Stimulated activated CD4-positive, alpha-beta T cell treated with anti-CD3 and anti-CD28 coated beads, Interleukin-15, amount 100 ng/mL, for 24 hours (primary cell): ENCODE results near the gene TTLL9.

Experiments used
- DNase-seq: peaks from one replicate; pipeline ENCODE4 v3.0.0-alpha.2; 2020

The TTLL9 gene

DNA sequence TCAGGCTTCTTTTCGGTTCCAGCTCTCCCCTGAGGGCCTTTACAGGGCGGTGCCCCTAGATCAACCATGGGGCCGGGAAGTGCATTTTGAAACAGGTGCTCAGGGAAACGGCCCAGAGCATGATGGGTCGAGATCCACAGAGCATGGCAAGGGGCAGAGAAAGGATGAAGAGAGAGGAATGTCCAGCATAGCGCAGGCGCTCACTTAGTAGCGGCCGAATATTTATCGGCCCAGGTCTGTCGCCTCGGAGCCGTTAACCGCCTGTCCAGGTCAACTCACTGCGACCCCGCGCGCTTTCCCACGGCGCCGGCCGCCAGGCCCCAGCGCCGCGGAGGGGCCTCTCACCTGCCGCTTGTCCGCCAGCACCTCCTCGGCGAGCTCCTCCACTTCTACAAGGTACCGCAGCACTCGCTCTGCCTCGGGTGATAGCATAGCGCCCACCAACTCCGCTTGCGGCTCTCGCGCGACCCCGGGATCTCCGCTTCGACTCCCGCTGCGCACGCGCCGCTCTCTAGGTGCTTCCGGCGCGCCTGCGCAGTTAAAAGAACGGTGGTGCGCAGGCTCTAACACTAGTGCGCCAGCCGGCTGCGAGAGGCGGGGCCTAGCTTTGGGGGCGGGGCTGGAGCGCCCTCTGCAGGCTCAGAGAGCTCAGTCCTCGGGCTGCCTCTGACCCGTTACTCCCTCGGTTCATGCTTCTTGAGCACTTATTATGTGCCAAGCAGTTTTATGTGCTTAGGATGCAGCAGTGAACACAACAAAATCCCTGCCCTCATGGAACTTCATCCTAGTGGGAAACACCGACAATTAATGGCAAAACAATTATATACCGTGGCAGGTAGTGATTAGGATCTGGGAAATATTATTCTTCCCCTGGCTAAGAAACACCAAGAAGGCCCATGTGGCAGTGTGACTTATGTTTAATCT is 81.4 kb downstream of the TTLL9 start, which contains the start of gene PDRG1:
TSS of gene PDRG1 (minus strand) at position 517 of the 924 bp plus-strand sequence. CDS start at position 432, 85 bp downstream.
- peak; percentile 98 for DNase-seq

GRCh38 chr20:31953556-31954148 is 83.2 kb downstream of the TTLL9 start:
- no peak for DNase-seq

DNA sequence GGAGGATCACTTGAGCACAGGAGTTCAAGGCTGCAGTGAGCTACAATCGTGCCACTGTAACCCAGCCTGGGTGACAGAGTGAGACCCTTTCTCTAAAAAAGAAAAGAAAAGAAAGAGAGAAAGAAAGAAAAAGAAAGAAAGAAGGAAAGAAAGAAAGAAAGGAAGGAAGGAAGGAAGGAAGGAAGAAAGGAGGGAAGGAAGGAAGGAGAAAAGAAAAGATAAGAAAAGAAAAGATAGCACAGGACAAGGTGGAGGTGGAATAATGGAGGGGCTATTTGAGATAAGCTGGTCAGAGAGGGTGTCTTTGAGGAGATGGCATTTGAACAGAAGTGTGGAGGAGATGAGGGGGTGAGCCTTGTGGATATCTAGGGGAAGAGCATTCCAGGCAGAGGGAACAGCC is 84.1 kb downstream of the TTLL9 start:
- DNase-seq: no peak

GRCh38 chr20:31956556-31957526 is 86.4 kb downstream of the TTLL9 start:
- no peak for DNase-seq

GRCh38 chr20:31962761-31963160 is 92.3 kb downstream of the TTLL9 start:
- DNase-seq: no peak

GRCh38 chr20:31963889-31964288 is 93.5 kb downstream of the TTLL9 start:
- DNase-seq: no peak

DNA sequence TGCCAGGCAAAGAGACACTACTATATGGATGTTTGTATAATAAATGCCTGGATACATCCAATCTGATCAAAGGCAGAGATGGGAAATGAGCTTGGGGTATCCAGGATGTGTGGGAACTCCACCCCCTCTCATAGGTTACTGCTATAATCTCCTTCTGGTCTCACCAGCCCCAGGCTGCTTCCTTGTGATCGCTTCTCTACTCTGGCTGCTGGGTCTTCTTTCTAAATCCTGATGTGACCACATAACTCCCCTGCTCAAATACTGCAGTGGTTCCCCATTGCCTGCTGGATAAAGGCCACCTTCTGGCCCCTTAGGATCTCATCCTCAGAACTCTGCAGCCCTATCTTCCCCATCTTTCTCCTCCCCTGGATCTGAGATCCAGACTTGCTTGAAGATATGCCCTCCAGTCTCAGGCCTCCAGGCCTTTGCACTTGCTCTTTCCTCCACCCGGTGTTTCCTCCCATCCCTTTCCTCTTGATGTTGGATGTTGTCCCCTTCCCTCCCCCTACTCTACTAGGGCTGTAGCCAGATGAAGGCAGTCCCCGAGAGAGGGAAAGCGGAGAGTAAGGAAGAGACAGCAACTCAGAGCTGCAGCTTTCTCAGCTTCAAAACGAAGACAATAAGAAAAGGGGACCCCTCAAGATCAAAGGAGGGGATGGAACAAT is 96.7 kb downstream of the TTLL9 start:
- DNase-seq: no peak

GRCh38 chr20:31967830-31968249 is 97.4 kb downstream of the TTLL9 start, which contains the start of gene XKR7:
XKR7 (plus strand) TSS chr20:31968151; CDS start chr20:31968176, 25 bp downstream.
- DNase-seq: peak; percentile 28

GRCh38 chr20:31968291-31969126 is 98.1 kb downstream of the TTLL9 start:
- peak; percentile 83 for DNase-seq

DNA sequence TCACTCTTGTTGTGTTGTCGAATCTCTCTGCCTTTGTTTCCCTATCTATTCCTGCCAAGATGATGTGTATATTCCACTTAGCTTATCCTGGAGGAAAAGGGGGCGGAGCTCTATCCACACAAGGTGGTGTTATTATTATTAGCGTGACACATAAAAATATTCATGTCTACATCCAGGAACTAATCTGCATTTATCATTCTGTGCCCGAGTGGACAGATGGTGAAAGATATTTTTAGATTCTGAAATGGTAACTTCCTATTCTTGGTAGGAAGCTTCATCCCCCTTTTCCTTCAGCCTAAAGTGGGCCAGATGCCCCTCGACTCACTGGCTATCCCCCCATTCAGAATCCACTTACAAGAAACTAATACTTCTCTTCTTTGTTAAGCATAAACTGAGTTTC is 99.6 kb downstream of the TTLL9 start:
- no peak for DNase-seq

DNA sequence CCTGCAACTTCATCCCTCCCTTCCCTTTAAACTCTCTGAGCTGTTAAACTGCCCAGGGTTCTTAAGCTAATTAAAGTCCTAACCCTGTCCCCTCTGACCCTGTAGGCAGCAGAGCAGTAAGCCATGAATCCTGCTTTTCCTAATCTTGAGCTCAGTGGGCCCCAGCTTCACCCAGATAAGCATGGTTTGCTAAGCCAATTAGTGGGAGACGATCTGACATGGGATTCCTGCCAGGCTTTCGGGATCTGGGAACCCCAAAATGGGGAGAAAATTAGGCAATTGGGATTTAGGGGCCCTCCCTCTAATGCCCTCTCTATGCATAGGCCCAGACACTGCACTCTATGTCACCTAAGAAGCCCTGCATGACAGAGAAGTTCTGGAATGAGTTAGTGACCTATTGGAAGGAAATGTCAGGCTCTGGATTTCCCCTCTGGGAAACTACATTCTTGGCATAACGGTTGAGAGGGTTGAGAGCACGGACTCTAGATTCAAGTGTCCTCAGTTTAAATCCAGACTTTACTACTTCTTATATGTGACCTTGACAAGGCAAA is 102.1 kb downstream of the TTLL9 start:
- DNase-seq: no peak

DNA sequence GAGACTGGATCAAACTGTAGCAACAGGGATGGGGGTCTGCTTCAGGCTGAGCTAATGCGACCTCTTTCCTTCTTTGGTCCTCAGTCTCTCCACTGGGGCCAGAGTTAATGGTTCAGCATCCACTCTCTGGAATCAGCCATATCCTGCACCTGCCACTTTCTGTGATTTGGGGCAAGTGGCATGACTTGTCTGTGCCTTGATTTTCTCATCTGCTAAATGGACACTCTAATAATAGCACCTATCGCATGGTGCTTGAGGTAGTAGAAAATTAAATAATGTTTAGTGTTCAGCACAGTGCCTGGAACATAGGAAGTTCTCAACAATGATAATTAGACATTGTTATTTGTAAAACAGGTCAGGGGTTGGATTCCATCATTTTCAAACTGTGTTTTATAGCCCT is 103.9 kb downstream of the TTLL9 start:
- no peak for DNase-seq

DNA sequence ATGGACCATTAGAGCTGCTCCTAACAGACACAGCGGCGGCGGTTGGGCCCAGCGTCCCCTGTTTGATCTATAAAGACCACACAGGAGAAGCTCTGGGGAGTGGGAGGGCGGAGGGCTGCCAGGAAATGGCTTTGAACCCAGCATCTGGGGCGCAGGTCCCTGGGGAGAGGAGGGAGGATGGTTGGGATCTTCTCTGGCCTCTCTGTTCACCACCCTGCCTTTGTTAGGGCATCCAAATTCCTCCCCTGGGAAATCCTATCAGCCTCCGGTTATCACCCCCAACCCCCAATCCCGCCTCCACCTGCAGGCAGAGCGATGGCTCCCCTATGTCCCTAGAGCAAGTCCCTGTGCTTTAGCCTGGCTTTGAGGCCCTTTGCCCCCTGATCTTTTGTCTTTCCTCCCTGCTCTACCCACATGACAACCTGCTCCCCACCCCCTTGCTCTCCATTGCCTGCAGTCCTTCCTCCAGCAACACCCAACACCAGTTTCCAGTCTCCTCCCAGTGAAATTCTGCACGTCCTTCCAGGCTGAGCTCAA is 104.6 kb downstream of the TTLL9 start:
- DNase-seq: no peak

GRCh38 chr20:31975874-31976273 is 105.4 kb downstream of the TTLL9 start:
- no peak for DNase-seq

DNA sequence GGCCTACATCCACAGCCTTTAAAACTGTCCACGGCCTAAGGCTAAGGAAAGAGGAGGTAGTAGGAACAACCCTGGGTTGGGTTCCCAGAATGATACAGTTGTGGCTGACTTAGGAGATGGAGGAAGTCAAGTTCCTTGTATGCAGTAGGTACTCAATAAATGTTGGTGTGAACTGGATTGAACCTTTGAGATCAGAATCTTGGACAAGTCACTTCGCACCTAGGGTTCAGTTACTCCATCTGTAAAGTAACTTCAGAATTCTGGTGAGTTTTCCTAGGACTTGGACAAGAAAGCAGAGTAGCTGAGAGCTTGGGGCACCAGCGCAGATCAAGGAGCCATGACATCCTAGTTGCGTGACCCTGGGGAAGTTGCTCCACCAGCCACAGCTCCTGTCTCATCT is 106.6 kb downstream of the TTLL9 start:
- DNase-seq: no peak

- no peak for DNase-seq
Measured at GRCh38 chr20:31979713-31980426, 109.4 kb downstream of the TTLL9 start.

- no peak for DNase-seq
Measured at GRCh38 chr20:31981784-31982183, 111.3 kb downstream of the TTLL9 start.

- no peak for DNase-seq
Measured at GRCh38 chr20:31984981-31985471, 114.6 kb downstream of the TTLL9 start.

- no peak for DNase-seq
Measured at GRCh38 chr20:31987744-31988143, 117.3 kb downstream of the TTLL9 start.
